Glutamatergic neuron (in vitro differentiated cells): ENCODE data around the gene RPUSD4. TPM values are rescaled to one million over a fixed set of nuclear protein-coding genes. Genes with fewer than 3 reads are reported as not detected.

Experiments
- DNase-seq: peaks from one replicate; pipeline ENCODE4 v3.0.0; 2022
- H3K27ac Mint-ChIP-seq: one replicate; pipeline ENCODE4 v1.8.0; 2020; ENCODE audit warnings: mild to moderate bottlenecking, mixed read lengths, inconsistent platforms; ENCODE audit not compliant: unreplicated experiment
- H3K27me3 Mint-ChIP-seq: one replicate; pipeline ENCODE4 v1.8.0; 2020; ENCODE audit warnings: mild to moderate bottlenecking, moderate library complexity, mixed read lengths, inconsistent platforms; ENCODE audit not compliant: unreplicated experiment
- H3K36me3 Mint-ChIP-seq: one replicate; pipeline ENCODE4 v1.8.0; 2020; ENCODE audit warnings: mild to moderate bottlenecking, mixed read lengths, inconsistent platforms; ENCODE audit not compliant: unreplicated experiment
- H3K4me1 Mint-ChIP-seq: one replicate; pipeline ENCODE4 v1.8.0; 2020; ENCODE audit warnings: mild to moderate bottlenecking, low read depth, mixed read lengths, inconsistent platforms; ENCODE audit not compliant: unreplicated experiment
- H3K4me3 Mint-ChIP-seq: one replicate; pipeline ENCODE4 v1.8.0; 2020; ENCODE audit warnings: mild to moderate bottlenecking, mixed read lengths, inconsistent platforms; ENCODE audit not compliant: unreplicated experiment
- H3K9me3 Mint-ChIP-seq: one replicate; pipeline ENCODE4 v1.8.0; 2020; ENCODE audit warnings: mild to moderate bottlenecking, moderate library complexity, mixed read lengths, inconsistent platforms; ENCODE audit not compliant: unreplicated experiment
- total RNA-seq: library from RNA; stranded (reverse); fragmentation: NEBNext Ultra II Directional; extraction: Animal tissue kit (Norgen Biotek cat#: 25700); gene quantifications from one replicate; pipeline ENCODE4 v1.2.1, GENCODE V29; 2021; ENCODE audit not compliant: unreplicated experiment
- TF ChIP-seq, protein P1 (sequence below): fragments of 200-600 bp; sonication (generic); IDR thresholded peaks from one replicate; pipeline ENCODE4 v1.5.0; 2021; ENCODE audit not compliant: partially characterized antibody, unreplicated experiment

RPUSD4 gene
- total RNA-seq, 1 donor from 2014 or later = 41.8 TPM

DNA sequence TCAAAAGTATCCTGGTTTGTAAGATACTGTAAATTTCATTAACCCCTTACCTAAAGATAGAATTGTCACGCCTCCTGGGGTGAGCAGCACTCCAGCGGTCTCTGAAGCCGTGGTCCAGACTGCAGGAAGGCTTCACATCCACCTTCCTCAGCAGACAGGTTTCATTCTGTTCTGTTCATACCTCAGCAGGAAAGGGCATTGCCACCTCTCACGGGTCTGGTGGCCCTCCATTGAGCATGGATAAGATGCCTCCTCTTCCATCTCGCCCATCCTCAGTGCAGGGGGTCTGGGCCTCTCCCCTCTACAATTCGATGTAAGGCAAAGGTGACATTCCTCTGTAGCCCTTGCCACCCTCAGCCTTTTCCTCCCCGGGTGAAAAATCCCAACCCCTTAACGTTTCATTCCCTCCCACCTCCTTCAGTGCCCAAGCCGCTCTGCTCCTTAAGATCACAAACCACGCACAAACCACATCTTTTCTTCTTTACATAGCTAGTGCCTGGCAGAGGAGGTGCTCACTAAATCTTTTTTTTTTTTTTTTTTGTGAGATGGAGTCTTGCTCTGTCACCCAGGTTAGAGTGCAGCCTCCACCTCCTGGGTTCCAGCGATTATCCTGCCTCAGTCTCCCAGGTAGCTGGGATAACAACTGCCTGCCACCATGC is 28.5 kb downstream of the RPUSD4 start:
- H3K9me3 Mint-ChIP-seq = peaks cover 1% of the 10 kb centered on the region
- no peaks in the 10 kb centered on the region for H3K27me3 Mint-ChIP-seq
- H3K27ac Mint-ChIP-seq = no peak overlapping the region
- H3K4me3 Mint-ChIP-seq = no peak overlapping the region
- H3K4me1 Mint-ChIP-seq = no peaks in the 10 kb centered on the region
- TF ChIP-seq, protein P1, sequence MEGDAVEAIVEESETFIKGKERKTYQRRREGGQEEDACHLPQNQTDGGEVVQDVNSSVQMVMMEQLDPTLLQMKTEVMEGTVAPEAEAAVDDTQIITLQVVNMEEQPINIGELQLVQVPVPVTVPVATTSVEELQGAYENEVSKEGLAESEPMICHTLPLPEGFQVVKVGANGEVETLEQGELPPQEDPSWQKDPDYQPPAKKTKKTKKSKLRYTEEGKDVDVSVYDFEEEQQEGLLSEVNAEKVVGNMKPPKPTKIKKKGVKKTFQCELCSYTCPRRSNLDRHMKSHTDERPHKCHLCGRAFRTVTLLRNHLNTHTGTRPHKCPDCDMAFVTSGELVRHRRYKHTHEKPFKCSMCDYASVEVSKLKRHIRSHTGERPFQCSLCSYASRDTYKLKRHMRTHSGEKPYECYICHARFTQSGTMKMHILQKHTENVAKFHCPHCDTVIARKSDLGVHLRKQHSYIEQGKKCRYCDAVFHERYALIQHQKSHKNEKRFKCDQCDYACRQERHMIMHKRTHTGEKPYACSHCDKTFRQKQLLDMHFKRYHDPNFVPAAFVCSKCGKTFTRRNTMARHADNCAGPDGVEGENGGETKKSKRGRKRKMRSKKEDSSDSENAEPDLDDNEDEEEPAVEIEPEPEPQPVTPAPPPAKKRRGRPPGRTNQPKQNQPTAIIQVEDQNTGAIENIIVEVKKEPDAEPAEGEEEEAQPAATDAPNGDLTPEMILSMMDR = no peak
- no peaks in the 10 kb centered on the region for H3K36me3 Mint-ChIP-seq
- DNase-seq = no peak

DNA sequence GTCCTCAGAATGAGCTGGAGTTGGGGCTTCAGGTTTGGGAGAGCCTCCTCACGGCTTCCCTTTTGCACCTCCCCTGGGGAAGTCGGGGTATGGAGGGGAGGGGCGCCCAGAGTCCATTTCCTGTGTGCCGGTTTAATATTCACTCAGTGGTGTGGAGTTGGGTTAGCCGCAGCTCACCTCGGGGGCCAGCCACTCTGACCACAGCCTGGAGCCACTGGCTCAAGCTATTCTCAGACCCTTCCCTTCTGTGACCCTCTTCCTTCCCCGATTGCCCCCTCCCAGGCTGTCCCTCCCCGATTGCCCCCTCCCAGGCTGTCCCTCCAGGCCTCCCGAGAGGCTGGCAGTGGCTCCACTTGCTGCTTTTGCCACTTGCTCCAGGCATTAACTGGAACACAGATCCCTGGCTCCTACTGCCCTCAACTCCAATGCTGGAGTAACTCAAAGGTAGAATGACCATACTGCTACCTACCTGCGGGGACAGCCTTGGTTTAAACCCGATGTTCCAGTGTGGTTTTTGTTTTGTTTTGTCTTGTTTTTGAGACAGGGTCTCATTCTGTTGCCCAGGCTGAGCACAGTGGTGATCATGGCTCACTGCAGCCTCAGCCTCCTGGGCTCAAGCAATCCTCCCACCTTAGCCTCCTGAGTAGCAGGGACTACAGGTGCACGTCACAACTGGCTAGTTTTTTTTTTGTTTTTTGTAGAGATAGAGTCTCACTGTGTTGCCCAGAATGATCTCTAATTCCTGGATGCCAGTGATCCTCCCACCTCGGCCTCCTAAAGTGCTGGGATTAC is 29.3 kb downstream of the RPUSD4 start:
- Mint-ChIP-seq H3K9me3 (peaks cover 1% of the 10 kb centered on the region), H3K4me1 (no peaks in the 10 kb centered on the region), H3K36me3 (no peaks in the 10 kb centered on the region), H3K27ac (no peak overlapping the region), H3K27me3 (no peaks in the 10 kb centered on the region), H3K4me3 (no peak overlapping the region)
- TF ChIP-seq, protein P1 = no peak
- no peak for DNase-seq

DNA sequence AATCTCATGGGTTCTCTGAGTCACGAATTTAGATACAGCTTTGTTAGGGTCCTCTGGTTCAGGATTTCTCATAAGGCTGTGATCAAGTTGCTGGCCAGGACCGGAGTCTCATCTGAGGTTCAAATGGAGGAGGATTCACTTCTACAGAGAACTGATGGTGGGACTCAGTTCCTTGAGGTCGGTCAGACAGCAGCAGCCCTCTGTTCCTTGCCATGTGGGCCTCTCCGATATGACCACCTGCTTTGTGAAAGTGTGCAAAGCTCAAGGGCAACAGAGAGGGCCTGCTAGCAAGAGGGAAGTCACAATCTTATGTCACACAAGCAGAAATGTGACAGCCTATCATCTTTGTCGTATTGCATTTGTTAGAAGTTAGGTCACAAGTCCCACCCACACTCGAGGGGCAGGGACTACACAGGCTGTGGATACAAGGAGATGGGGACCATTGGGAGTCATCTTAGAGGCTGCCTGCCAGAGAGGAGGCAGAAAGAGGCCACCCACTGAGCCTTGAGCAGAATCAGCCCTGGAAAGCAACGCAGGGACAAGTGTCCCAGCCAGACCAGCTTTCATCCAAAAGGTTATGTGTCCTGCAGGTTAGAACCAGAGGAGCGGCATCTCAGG is 34.5 kb downstream of the RPUSD4 start:
- H3K27ac Mint-ChIP-seq = no peak overlapping the region

DNA sequence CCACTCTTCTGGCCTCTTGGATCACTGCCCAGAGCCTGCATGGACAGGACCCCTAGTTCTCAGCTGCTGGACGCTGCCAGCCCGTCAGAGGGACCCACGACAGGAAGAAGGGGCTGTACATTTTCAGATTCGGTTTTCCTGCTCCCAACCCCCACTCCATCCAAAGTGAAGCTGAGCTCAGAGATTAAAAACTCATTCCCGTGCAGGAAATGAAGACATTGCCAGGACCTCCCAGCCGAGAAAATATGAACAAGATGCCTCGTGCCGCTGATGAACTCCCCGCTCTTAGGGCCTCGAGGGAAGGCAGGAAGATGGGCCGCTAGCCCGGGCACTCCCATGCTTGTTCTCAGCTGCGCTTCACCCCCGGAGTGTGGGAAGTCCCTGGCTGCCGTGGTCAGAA is 36.1 kb downstream of the RPUSD4 start:
- peaks cover 3% of the 10 kb centered on the region for H3K9me3 Mint-ChIP-seq
- H3K27ac Mint-ChIP-seq = no peak overlapping the region
- H3K36me3 Mint-ChIP-seq = no peaks in the 10 kb centered on the region

More for the DNA sequence above, 34.5 kb downstream of the RPUSD4 start:
- Mint-ChIP-seq H3K36me3 (no peaks in the 10 kb centered on the region), H3K4me1 (no peaks in the 10 kb centered on the region), H3K4me3 (no peak overlapping the region), H3K27me3 (no peaks in the 10 kb centered on the region), H3K9me3 (peaks cover 1% of the 10 kb centered on the region)
- TF ChIP-seq, protein P1 = no peak
- DNase-seq = no peak

More for the DNA sequence above, 36.1 kb downstream of the RPUSD4 start:
- TF ChIP-seq, protein P1 = no peak
- Mint-ChIP-seq H3K4me3 (no peak overlapping the region), H3K4me1 (no peaks in the 10 kb centered on the region), H3K27me3 (no peaks in the 10 kb centered on the region)
- no peak for DNase-seq
